ENCODE results near the gene PLA2G2C.

GRCh38 chr1:20141001-20141400 is 45.3 kb downstream of the PLA2G2C start:
- TF ChIP-seq GATA2 (IDR thresholded peaks at IDR 0.05; ENCODE audit: low read depth, low read length), result no peak
- TF ChIP-seq GATA3 (IDR thresholded peaks at IDR 0.05; ENCODE audit: low read depth, low read length), result no peak

Data from SH-SY5Y (cell line).